C4-2B (cell line): ENCODE measurements around the gene STK26.

Experiments
- H3K27ac ChIP-seq: fragments of 450-650 bp; 2 replicates; pipeline ENCODE4 v1.5.1; 2017
- ZFX ChIP-seq: fragments of 450-650 bp; IDR thresholded peaks from 2 replicates; pipeline ENCODE4 v1.6.1; 2017
- TF ChIP-seq, protein P1 (sequence below): fragments of 450-650 bp; conservative IDR thresholded peaks from 2 replicates; pipeline ENCODE4 v1.5.1; 2017; ENCODE audit warnings: mild to moderate bottlenecking

STK26 gene

GRCh38 chrX:132077912-132078311, 54.8 kb downstream of the STK26 start:
- TF ChIP-seq ZFX, result no peak
- TF ChIP-seq, protein P1, sequence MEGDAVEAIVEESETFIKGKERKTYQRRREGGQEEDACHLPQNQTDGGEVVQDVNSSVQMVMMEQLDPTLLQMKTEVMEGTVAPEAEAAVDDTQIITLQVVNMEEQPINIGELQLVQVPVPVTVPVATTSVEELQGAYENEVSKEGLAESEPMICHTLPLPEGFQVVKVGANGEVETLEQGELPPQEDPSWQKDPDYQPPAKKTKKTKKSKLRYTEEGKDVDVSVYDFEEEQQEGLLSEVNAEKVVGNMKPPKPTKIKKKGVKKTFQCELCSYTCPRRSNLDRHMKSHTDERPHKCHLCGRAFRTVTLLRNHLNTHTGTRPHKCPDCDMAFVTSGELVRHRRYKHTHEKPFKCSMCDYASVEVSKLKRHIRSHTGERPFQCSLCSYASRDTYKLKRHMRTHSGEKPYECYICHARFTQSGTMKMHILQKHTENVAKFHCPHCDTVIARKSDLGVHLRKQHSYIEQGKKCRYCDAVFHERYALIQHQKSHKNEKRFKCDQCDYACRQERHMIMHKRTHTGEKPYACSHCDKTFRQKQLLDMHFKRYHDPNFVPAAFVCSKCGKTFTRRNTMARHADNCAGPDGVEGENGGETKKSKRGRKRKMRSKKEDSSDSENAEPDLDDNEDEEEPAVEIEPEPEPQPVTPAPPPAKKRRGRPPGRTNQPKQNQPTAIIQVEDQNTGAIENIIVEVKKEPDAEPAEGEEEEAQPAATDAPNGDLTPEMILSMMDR, result no peak
- H3K27ac ChIP-seq, result no peak overlapping the region

DNA sequence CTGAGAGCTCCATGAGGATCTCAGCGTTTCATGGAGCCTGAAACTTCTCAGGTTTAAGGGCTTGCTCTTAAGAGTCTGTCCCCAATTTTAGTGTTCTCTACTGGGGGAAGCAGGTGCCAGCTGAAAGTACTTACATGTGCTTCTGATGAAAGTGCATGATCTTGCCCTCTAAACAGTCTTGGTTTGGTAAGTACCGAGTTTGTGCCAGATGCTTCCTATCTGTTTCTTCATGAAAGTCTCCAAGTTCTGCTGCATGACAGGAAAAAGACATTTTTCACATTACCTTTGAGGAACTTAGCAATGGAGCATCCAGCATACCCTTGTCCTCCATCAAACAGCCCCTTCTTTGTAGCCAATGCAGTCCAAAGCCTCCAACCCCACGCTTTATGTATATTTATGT, 62.7 kb downstream of the STK26 start:
- TF ChIP-seq, protein P1, result no peak
- TF ChIP-seq ZFX, result no peak
- no peak overlapping the region for H3K27ac ChIP-seq

DNA sequence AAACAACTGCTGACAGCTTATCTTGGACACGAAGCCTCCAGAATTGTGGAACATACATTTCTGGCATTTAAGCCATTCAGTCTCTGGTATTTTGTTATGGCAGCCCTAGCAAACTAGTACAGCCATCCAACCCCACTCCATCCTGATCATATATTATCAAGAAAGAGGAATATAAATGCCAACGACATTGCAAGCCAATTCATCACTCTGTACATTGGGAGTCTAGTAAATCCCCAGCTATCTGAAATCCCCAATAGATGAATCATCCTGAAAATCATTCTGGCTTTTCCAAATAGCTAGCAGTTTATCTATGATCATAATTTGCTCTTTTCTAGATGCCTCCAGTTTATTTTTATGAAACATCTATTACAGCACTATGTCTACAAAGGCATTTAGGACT, 63.6 kb downstream of the STK26 start:
- H3K27ac ChIP-seq, result no peak overlapping the region
- TF ChIP-seq, protein P1, result no peak
- TF ChIP-seq ZFX, result no peak

- no peak overlapping the region for H3K27ac ChIP-seq
- TF ChIP-seq, protein P1, result no peak
- TF ChIP-seq ZFX, result no peak
Measured at GRCh38 chrX:132088864-132089263, 65.8 kb downstream of the STK26 start.

GRCh38 chrX:132090403-132091159, 67.5 kb downstream of the STK26 start:
- no peak overlapping the region for H3K27ac ChIP-seq
- no peak for TF ChIP-seq ZFX
- TF ChIP-seq, protein P1, result no peak

DNA sequence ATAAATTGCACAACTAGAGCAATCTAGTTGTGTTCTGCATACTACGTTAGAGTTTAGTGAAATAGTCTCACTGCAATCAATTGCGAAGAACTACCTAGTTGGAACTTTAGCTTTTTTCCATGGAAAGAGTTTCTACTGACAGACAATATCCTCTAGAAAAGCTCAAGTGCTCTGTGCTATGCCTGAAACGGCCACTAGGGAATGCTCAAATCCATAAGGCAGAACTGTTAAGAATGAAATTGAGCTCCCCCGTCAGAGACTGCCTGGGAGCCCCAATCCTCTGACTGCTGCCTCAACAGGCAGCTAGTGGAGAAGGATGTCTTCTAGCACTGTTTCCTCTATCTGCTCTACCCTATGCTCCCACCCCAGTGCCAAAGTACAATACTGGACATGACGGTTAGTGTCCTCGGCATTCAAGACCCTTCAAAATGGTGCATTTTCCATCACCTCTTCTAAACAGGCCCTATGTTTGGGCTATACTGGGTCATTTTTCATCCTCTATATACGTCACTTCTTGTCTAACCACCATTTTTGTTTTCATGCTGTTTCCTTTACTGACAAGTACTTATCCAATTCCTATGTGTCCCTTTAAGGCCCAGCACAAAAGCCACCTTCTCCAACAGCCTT, 69.5 kb downstream of the STK26 start:
- H3K27ac ChIP-seq, result no peak overlapping the region
- TF ChIP-seq, protein P1, result peak; percentile 83
- TF ChIP-seq ZFX, result no peak

GRCh38 chrX:132093239-132093860, 70.2 kb downstream of the STK26 start:
- TF ChIP-seq ZFX, result no peak
- TF ChIP-seq, protein P1, result no peak
- no peak overlapping the region for H3K27ac ChIP-seq
